G401 (cell line): Measurements from ENCODE around the gene C9orf78. TPM values are rescaled to one million over a fixed set of nuclear protein-coding genes. Genes with fewer than 3 reads are reported as not detected.
"Not testable (repeated sequence)": the region's sequence is repeated elsewhere in the genome, so short reads cannot be mapped to it uniquely, and the experiment has no call there.

ENCODE experiments used
- DNase-seq: peaks from one replicate; pipeline ENCODE4 v3.0.0-alpha.2; 2015; ENCODE audit warnings: low spot score
- in situ Hi-C: cut with HindIII; loops from 2 replicates; pipeline ENCODE4 v1.10.0; 2016; ENCODE audit warnings: low sequenced_read_pairs, mixed read lengths
- total RNA-seq: library from RNA; depleted of rRNA; stranded (reverse); fragments of >200 nt; shearing (Covaris generic); gene quantifications from 2 replicates; pipeline ENCODE4 v1.2.3, GENCODE V29; 2014; rRNA removed

Gene C9orf78
- total RNA-seq, 1 experiment from 2014 or later, result 49.4 TPM

GRCh38 chr9:129784970-129785369 is 50.1 kb downstream of the C9orf78 start:
- DNase-seq, in situ Hi-C loops: not testable (repeated sequence)

GRCh38 chr9:129783516-129784361 is 51.3 kb downstream of the C9orf78 start:
- in situ Hi-C loops, result no loop called here
- peak; percentile 79 for DNase-seq

- DNase-seq, result no peak
- in situ Hi-C loops, result no loop called here
Observed at GRCh38 chr9:129781981-129782380, 53.1 kb downstream of the C9orf78 start.

- in situ Hi-C loops, result no loop called here
- no peak for DNase-seq
Observed at GRCh38 chr9:129781131-129781530, 53.9 kb downstream of the C9orf78 start.

- DNase-seq, result no peak
- in situ Hi-C loops, result loop anchor here (5.0 kb wide), 2 partner anchors 52 to 147 kb away; no protein-coding TSS in a partner anchor
Observed at GRCh38 chr9:129779560-129780190, 55.4 kb downstream of the C9orf78 start.

GRCh38 chr9:129778469-129778868 is 56.6 kb downstream of the C9orf78 start:
- in situ Hi-C loops, result loop anchor here (5.0 kb wide), 2 partner anchors 51 to 146 kb away; no protein-coding TSS in a partner anchor
- DNase-seq, result no peak

- DNase-seq, result no peak
- in situ Hi-C loops, result loop anchor here (5.0 kb wide), 2 partner anchors 50 to 145 kb away; no protein-coding TSS in a partner anchor
Observed at GRCh38 chr9:129777769-129778130, 57.3 kb downstream of the C9orf78 start.

Other genes with a start within 250 kb of the C9orf78 start
- not detected in 2 replicates for gene C9orf50, start 214.2 kb downstream of the C9orf78 start, total RNA-seq
- 107 and 123 TPM in 2 replicates for gene NTMT1, start 209.1 kb downstream of the C9orf78 start, total RNA-seq
- gene ASB6, start 193.1 kb downstream of the C9orf78 start, total RNA-seq, result 37.2 and 49.7 TPM in 2 replicates
- not detected in 2 replicates for gene PRRX2, start 169.6 kb downstream of the C9orf78 start, total RNA-seq
- gene PTGES, start 82.2 kb downstream of the C9orf78 start, total RNA-seq, result 2.5 and 4.8 TPM in 2 replicates
- gene TOR1B, start 32.1 kb downstream of the C9orf78 start, total RNA-seq, result 16.5 and 16.7 TPM in 2 replicates
- gene TOR1A, start 11.1 kb downstream of the C9orf78 start, total RNA-seq, result 30.8 and 43.1 TPM in 2 replicates
- 27.7 and 34.3 TPM in 2 replicates for gene USP20, start 183 bp upstream of the C9orf78 start, total RNA-seq
- gene FNBP1, start 207.9 kb upstream of the C9orf78 start, total RNA-seq, result 7.5 and 16.6 TPM in 2 replicates
- gene GPR107, start 218.6 kb upstream of the C9orf78 start, total RNA-seq, result 8.6 and 9.7 TPM in 2 replicates